Sigmoid colon (tissue), 4 donors: Measurements from ENCODE around the gene GBX2.

Experiments
- CTCF ChIP-seq, 4 experiments: fragments of 450-650 bp in 3 of 4; fragments of 200-600 bp in 1 of 4; IDR thresholded peaks; one replicate each; pipeline ENCODE4 v1.5.1; 2016 to 2019; ENCODE audit warnings: antibody characterized with exemption in 4 of 4, mild to moderate bottlenecking in 3 of 4, moderate library complexity in 2 of 4
- EP300 ChIP-seq, 4 donors: sonication (generic); formaldehyde crosslinking; IDR thresholded peaks; one replicate each; pipeline ENCODE4 v1.6.1; 2017; ENCODE audit warnings: antibody characterized with exemption in 4 of 4
- POLR2A ChIP-seq, 2 donors: fragments of 450-650 bp; IDR thresholded peaks; one replicate each; pipeline ENCODE4 v1.6.1; 2016; ENCODE audit warnings: antibody characterized with exemption in 2 of 2, mild to moderate bottlenecking in 2 of 2, moderate library complexity in 2 of 2
- POLR2AphosphoS5 ChIP-seq, 4 donors: sonication (generic); formaldehyde crosslinking; IDR thresholded peaks; one replicate each; pipeline ENCODE4 v1.6.1; 2017; ENCODE audit warnings: antibody characterized with exemption in 4 of 4

- TF ChIP-seq CTCF (IDR thresholded peaks at IDR 0.05): no peak
- TF ChIP-seq POLR2A (IDR thresholded peaks at IDR 0.05): no peak
- TF ChIP-seq EP300 (IDR thresholded peaks at IDR 0.05): no peak
- no peak for TF ChIP-seq POLR2AphosphoS5 (IDR thresholded peaks at IDR 0.05)
These were observed 28.2 kb upstream of the GBX2 start for GRCh38 chr2:236196366-236196765.
